Kidney epithelial cell (primary cell): ENCODE data around the gene SPNS3. TPM values are rescaled to one million over a fixed set of nuclear protein-coding genes. Genes with fewer than 3 reads are reported as not detected.
A peak's percentile ranks its signal among the peaks of the same experiment; 100 is the strongest.

Experiments used
- DNase-seq: peaks from one replicate; pipeline ENCODE4 v3.0.0-alpha.2; 2010; ENCODE audit warnings: low read depth
- H3K27me3 ChIP-seq: 2 replicates; pipeline ENCODE4 v1.6.0; 2011; ENCODE audit warnings: low read length; ENCODE audit not compliant: control insufficient read depth, insufficient read depth
- H3K36me3 ChIP-seq: 2 replicates; pipeline ENCODE4 v1.5.1; 2011; ENCODE audit warnings: low read length; ENCODE audit not compliant: control insufficient read depth, insufficient read depth
- H3K4me3 ChIP-seq: 2 replicates; pipeline ENCODE4 v1.5.1; 2011; ENCODE audit warnings: low read depth, mild to moderate bottlenecking, control low read depth, low read length
- CTCF ChIP-seq: IDR thresholded peaks from 2 replicates; pipeline ENCODE4 v1.5.1; 2011; ENCODE audit warnings: mild to moderate bottlenecking, moderate library complexity, low read length, control low read depth, inconsistent platforms; ENCODE audit not compliant: insufficient read depth, poor library complexity, severe bottlenecking
- total RNA-seq: library from RNA; depleted of rRNA; stranded (reverse); fragments of >200 nt; gene quantifications from 2 replicates; pipeline ENCODE4 v1.2.3, GENCODE V29; 2015

The SPNS3 gene
- total RNA-seq, 1 donor from 2014 or later, result 0.58 TPM

- Histone ChIP-seq H3K4me3 (no peak overlapping the region), H3K27me3 (no peaks in the 10 kb centered on the region), H3K36me3 (no peaks in the 10 kb centered on the region)
- no peak for TF ChIP-seq CTCF
- peak; percentile 9 for DNase-seq
Observed at GRCh38 chr17:4394208-4395110, 39.3 kb upstream of the SPNS3 start.

- Histone ChIP-seq H3K4me3 (no peak overlapping the region), H3K27me3 (no peaks in the 10 kb centered on the region), H3K36me3 (no peaks in the 10 kb centered on the region)
- no peak for DNase-seq
- TF ChIP-seq CTCF, result no peak
Observed at GRCh38 chr17:4395111-4395478, 38.6 kb upstream of the SPNS3 start.

- Histone ChIP-seq H3K4me3 (no peak overlapping the region), H3K27me3 (no peaks in the 10 kb centered on the region), H3K36me3 (no peaks in the 10 kb centered on the region)
- no peak for DNase-seq
- no peak for TF ChIP-seq CTCF
Observed at GRCh38 chr17:4397840-4398239, 35.9 kb upstream of the SPNS3 start.

GRCh38 chr17:4405038-4405669 is 28.6 kb upstream of the SPNS3 start:
- H3K4me3 ChIP-seq, result no peak overlapping the region
- DNase-seq, result no peak
- no peak for TF ChIP-seq CTCF
- H3K36me3 ChIP-seq, result no peaks in the 10 kb centered on the region
- H3K27me3 ChIP-seq, result no peaks in the 10 kb centered on the region

GRCh38 chr17:4405699-4406098 is 28.0 kb upstream of the SPNS3 start:
- no peak for DNase-seq
- TF ChIP-seq CTCF, result no peak
- Histone ChIP-seq H3K36me3 (no peaks in the 10 kb centered on the region), H3K27me3 (no peaks in the 10 kb centered on the region), H3K4me3 (no peak overlapping the region)
